BJ (cell line): Measurements from ENCODE around the gene SORCS2. TPM values are rescaled to one million over a fixed set of nuclear protein-coding genes. Genes with fewer than 3 reads are reported as not detected.

Experiments used
- CTCF ChIA-PET: fragments of 350-600 bp; formaldehyde crosslinking; extraction: SDS; loops from one replicate; lab custom pipeline; 2021; ENCODE audit warnings: antibody characterized with exemption, inconsistent platforms; lab: Yijun Ruan, JAX
- POLR2A ChIA-PET: fragments of 300-600 bp; sonication (Branson Sonifier 250); formaldehyde crosslinking; extraction: SDS; loops from one replicate; lab custom pipeline; 2021; ENCODE audit warnings: antibody characterized with exemption; lab: Charles Lee
- DNase-seq: peaks from one replicate; pipeline ENCODE4 v3.0.0-alpha.2; 2011; ENCODE audit warnings: low read depth
- H3K27me3 ChIP-seq: 2 replicates; pipeline ENCODE4 v1.6.0; 2011; ENCODE audit warnings: low read length; ENCODE audit not compliant: control insufficient read depth, insufficient read depth
- H3K36me3 ChIP-seq: 2 replicates; pipeline ENCODE4 v1.5.1; 2011; ENCODE audit warnings: low read length; ENCODE audit not compliant: control insufficient read depth, insufficient read depth
- H3K4me3 ChIP-seq: 2 replicates; pipeline ENCODE4 v1.5.1; 2011; ENCODE audit warnings: low read depth, mild to moderate bottlenecking, control low read depth, low read length
- polyA plus RNA-seq: library from polyadenylated mRNA; depleted of rRNA; stranded (reverse); fragments of >200 nt; gene quantifications from 2 replicates; pipeline ENCODE4 v1.2.3, GENCODE V29; 2011
- TF ChIP-seq, protein P1 (sequence below): IDR thresholded peaks from 2 replicates; pipeline ENCODE4 v1.5.1; 2011; ENCODE audit warnings: low read depth, mild to moderate bottlenecking, control low read depth, inconsistent platforms, low read length, moderate library complexity; ENCODE audit not compliant: insufficient read depth

SORCS2 gene
- polyA plus RNA-seq, 1 experiment = 0.63 TPM

GRCh38 chr4:7242766-7243165, 50.4 kb downstream of the SORCS2 start:
- no peak for DNase-seq
- ChIA-PET POLR2A (interaction anchor here (0.7 kb wide), 1 partner anchor 86 kb away, joined by 3 read pairs; no protein-coding TSS in a partner anchor), CTCF (interaction anchor here (0.9 kb wide), 1 partner anchor 11 kb away, joined by 3 read pairs; no protein-coding TSS in a partner anchor)
- Histone ChIP-seq H3K4me3 (no peak overlapping the region), H3K36me3 (no peaks in the 10 kb centered on the region), H3K27me3 (no peaks in the 10 kb centered on the region; the same call in none of the 2 replicates)
- TF ChIP-seq, protein P1, sequence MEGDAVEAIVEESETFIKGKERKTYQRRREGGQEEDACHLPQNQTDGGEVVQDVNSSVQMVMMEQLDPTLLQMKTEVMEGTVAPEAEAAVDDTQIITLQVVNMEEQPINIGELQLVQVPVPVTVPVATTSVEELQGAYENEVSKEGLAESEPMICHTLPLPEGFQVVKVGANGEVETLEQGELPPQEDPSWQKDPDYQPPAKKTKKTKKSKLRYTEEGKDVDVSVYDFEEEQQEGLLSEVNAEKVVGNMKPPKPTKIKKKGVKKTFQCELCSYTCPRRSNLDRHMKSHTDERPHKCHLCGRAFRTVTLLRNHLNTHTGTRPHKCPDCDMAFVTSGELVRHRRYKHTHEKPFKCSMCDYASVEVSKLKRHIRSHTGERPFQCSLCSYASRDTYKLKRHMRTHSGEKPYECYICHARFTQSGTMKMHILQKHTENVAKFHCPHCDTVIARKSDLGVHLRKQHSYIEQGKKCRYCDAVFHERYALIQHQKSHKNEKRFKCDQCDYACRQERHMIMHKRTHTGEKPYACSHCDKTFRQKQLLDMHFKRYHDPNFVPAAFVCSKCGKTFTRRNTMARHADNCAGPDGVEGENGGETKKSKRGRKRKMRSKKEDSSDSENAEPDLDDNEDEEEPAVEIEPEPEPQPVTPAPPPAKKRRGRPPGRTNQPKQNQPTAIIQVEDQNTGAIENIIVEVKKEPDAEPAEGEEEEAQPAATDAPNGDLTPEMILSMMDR = no peak

DNA sequence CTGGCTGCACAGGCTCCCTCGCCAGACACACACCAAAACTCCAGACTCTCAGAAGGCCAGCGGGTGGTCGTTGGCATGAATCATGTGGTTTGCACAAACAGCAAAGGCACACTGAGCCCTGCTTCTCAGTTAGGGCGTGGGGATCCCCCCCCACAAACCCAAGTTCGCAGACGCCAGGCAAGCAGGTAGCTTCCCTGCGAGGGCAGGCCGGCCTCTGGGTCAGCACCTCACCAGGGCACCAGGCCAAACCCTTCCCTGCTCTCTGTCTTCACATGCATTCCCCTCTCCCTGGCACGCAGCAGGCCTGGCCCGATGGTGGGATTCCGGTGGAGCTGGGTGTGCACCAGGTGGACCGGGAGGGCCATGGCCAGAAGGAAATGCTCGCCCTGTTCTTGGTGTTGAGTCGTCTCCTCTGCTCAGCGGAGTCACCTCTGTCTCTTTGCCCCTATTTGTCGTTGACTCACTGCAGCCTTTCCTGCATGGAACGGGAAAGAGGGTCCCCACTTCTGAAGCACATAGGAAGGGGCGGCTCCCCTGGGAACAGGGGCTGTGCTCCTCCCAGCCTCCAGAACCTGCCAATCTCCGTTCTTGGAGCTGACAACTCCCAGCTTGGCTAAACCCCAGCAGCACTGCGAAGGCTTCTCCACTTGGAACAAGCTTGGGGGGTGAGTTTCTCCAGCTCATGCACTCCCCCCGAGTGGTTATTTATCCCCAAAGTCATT, 51.4 kb downstream of the SORCS2 start:
- POLR2A ChIA-PET = no interaction called here
- H3K4me3 ChIP-seq = no peak overlapping the region
- H3K36me3 ChIP-seq = no peaks in the 10 kb centered on the region
- DNase-seq = no peak
- H3K27me3 ChIP-seq = no peaks in the 10 kb centered on the region; the same call in 1 of the 2 replicates
- CTCF ChIA-PET = interaction anchor here (0.9 kb wide), 1 partner anchor 10 kb away, joined by 3 read pairs; no protein-coding TSS in a partner anchor
- TF ChIP-seq, protein P1 = no peak

GRCh38 chr4:7244331-7244665, 52.0 kb downstream of the SORCS2 start:
- Histone ChIP-seq H3K36me3 (no peaks in the 10 kb centered on the region), H3K27me3 (no peaks in the 10 kb centered on the region; the same call in 1 of the 2 replicates), H3K4me3 (no peak overlapping the region)
- TF ChIP-seq, protein P1 = no peak
- DNase-seq = no peak
- POLR2A ChIA-PET = no interaction called here
- CTCF ChIA-PET = no interaction called here

DNA sequence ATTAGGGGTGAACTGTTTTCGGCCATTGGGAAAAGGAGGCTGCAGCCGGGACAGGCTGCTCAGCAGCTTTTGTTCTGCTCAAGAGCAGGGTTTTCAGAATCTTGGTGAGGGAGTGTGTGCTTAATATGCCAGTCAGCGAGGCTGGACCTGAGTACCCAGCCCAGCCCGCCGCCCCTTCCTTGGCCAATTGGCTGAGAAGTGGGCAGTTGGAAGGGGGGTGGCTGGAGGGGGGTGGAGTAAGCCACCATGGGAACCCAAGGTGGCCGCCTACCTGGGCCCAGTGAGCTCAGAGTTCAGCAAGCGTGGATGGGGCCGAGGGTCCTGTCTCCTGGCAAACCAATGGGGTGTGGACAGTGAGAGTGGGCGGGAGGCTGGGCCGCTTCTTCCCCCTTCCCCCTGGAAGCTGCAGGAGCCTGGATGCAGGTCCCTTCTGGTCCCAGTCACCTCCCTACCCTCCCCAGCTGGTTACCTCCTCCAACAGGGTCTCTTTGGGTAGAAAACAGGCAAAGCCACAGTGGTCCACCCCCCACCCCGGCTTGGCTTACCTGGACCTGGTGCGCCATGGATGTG, 52.5 kb downstream of the SORCS2 start:
- TF ChIP-seq, protein P1 = no peak
- H3K36me3 ChIP-seq = no peaks in the 10 kb centered on the region
- H3K27me3 ChIP-seq = no peaks in the 10 kb centered on the region; the same call in none of the 2 replicates
- H3K4me3 ChIP-seq = no peak overlapping the region
- ChIA-PET POLR2A (no interaction called here), CTCF (no interaction called here)
- no peak for DNase-seq

DNA sequence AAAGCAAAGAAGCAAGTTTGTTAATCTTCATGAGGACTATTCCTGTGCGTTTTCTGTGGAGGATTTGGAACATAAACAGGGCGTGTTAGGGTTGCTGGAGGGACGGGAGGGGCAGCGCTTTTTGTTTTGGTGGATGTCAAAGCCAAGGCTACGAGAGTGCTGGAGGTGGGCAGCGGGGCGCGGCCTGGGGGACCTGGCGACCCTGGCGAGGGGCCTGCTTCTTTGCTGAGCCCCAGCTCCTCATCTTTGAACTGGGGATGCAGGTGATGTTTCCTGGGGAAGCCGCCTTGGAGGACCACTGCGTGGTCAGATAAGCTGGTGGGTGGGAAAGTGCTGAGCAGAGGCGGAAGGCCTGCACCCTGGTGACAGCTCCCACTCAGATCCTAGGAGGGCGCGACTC, 55.2 kb downstream of the SORCS2 start:
- Histone ChIP-seq H3K27me3 (peaks cover 8% of the 10 kb centered on the region), H3K4me3 (no peak overlapping the region), H3K36me3 (no peaks in the 10 kb centered on the region)
- TF ChIP-seq, protein P1 = no peak
- POLR2A ChIA-PET = no interaction called here
- CTCF ChIA-PET = no interaction called here
- DNase-seq = no peak
